ENCODE measurements around the gene MAP3K5.
"Not testable (repeated sequence)": the region's sequence is repeated elsewhere in the genome, so short reads cannot be mapped to it uniquely, and the experiment has no call there.

Gene MAP3K5

DNA sequence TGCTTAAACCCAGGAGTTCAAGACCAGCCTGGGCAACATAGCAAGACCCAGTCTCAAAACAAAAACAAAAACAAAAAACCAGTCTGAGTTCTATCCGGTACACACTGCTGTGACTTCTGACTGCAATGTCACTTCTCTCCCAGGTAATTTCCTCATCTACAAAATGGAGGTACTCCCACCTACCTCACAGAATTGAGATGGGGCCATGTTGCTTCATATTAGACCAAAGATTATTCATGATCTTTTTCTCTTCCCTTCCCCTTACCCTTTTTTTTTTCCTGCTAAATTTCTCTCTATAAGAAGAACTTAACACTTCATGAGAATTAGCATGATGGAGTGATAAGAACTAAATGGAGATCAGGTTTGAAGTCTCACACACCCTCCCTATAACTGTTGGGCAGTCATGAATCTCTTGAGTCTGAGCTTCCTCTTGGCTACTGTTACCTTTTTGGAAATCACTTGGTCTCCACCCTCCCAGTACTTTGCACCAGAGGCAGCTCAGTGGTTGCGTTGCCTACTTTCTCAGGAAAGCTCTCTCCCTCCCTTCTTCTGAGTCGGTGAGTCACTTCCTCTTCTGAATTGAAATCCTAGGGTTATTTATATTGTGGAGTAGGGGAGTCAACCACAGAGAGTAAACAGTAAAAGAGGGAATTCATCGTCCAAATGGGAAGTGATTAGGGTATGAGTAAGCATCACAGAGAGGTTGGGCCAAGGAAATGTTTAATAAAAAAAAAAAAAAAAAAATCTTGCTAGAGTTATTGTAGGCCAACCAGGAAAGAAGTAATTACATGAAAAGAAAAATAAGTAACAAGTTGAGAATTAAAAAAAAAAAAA lies 182.2 kb downstream of the MAP3K5 start:
- peak; percentile 50 for DNase-seq (ENCODE audit: low read depth)

- no peak for DNase-seq (ENCODE audit: low read depth)
Observed at GRCh38 chr6:136608991-136609390, 183.3 kb downstream of the MAP3K5 start.

DNA sequence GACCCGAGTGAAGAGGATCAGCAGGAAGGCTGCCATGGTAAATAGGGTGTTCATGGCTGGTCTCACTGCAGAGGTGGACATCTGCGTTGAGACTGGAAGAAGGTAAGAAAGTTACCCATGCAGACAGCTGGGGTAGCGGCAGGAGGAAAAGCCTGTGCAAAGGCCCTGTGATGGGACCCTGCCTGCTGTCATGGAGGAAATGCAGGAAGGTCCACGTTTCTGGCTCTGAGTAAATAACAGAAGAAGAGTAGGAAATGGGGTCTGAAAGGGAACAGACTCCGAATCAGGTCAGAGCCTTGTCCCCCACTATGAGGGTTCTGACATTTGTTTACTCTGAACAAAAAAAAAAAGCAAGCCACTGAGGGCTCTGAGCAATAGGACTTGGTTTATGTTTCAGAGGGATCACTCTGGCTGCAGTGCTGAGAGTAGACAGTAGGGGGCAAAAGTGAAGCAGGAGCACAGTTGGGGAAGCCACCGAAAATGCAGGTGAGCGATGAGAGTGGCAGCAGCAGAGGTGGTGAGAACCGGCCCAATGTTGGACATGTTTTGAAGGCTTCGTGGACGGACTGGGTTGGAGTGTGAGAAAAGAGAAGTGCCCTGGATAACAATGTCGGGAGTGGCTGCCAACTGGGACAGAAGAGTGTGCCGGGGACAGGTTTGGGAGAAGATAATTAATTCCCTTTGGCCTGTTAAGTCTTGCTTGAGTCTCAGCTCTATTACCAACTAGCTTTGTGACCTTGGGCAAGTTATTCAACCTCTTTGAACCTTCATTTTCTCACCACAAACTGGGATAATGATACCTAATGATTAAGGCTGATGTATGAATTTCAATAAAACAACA lies 184.1 kb downstream of the MAP3K5 start:
- no peak for DNase-seq (ENCODE audit: low read depth)

DNA sequence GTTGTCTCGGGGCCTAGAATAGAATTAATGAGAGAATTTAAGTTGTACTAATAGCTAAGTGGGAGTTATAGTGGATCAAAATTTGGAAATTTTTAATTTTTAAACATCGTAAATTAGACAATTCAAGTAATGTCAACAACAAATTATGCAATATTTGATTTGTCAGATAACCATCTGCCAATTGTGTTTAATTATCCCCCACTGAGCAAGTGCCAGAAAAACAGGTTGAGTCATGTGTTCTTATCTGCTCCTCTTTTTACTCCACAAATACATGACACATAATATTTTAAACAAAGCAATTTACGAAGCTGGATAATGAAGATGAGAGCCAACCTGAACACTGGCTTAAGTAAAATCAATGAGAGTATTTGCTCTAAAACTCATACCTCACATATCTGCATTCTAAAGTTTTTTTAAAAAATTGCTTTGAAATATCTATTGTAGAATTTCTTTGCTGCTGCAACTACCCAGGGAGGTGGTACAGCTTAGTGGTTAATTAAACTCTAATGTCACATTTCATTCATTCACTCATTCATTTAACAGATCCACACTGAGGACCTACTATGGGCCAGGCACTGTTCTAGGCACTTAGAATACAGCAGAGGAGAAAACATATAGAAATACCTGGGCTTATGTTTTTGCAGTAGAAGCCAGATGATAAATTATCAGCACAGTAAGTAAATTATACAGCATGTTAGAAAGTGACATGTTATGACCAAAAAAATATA lies 184.9 kb downstream of the MAP3K5 start:
- no peak for DNase-seq (ENCODE audit: low read depth)

DNA sequence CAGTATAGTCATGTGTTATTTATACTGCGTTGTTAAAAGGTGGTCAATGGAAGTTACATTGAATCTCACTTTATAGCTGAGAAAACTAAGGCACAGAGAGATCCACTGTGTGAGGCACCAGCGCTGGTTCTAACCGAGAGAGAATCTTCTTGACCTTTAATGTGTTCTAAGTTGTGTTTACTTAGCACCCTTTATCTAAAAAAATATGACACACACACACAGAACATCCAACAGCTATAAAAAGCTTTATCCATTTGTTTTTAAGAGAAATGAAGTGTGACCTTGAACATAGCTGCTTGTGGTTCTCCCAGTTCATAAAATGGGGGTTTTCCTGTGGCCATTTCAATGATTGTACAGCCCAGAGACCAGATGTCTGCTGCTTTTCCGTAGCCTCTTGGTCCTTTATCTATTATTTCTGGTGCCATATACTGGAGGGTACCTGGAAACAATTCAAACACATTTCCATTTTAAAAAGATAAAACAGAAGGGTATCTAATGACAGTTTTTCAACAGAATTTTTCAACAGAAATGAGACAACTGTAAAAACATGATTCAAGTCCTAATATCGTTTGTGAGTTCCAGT lies 187.3 kb downstream of the MAP3K5 start:
- DNase-seq (ENCODE audit: low read depth) = no peak

DNA sequence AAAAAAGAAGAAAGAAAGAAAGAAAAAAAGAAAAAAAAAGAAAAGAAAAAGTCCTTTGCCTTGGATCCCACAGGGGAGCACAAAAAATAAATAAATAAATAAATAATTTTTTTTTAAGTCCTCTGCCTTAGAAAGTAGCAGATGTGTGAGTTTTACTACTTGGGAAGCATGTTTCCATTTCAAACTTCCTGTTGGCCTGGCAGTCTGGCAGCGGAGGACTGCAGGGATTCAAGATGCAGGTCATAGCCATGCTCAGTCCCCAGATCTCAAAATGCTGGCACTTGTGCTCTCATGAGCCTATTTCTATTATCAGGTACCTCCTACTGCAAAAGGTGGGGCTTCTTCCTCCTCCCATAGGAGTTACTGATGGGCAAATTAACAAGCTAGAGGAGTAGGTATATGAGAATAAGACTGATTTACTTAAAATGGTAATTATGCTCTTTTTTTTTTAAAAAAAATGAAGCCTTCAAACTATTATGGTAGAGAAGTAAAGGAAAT lies 187.9 kb downstream of the MAP3K5 start:
- DNase-seq (ENCODE audit: low read depth) = no peak

DNA sequence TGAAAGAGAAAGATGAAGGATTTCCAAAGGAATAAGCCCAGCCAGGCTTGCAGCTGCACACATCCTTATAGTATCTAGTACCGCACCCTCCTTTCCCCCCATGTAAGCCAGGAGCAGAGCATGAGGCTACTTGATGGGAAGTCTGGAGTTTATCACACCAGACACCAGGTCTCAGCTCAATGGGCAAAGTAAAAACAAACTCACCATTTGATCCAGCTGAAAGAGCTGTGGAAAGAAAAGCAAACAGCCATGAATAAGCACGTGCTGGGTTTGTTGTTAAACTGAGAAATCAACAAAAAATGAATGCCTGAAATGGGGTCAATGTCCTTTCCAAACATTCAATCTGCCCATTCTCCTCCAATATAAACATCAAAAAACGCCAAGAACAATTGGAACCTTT lies 191.5 kb downstream of the MAP3K5 start:
- no peak for DNase-seq (ENCODE audit: low read depth)

- no peak for DNase-seq (ENCODE audit: low read depth)
Observed at GRCh38 chr6:136599329-136600011, 192.8 kb downstream of the MAP3K5 start.

DNA sequence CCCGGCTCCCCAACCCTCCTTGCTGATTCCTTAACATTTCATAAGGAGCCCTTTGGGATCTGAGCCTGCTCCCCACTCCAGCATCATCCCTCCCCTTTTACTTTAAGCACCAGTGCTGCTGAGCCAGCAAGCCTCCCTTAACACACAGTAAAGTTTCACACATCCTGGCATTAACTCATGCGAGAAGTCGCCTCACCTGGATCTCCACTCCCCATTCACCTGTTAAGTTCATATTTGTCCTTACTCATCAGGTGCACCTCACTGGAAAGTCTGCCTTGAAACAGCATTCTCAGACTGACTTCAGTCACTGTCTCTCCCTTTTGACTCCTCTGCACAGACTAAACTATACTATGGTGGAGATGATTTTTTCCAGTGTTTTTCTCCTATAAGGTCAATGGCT lies 194.2 kb downstream of the MAP3K5 start:
- no peak for DNase-seq (ENCODE audit: low read depth)

DNA sequence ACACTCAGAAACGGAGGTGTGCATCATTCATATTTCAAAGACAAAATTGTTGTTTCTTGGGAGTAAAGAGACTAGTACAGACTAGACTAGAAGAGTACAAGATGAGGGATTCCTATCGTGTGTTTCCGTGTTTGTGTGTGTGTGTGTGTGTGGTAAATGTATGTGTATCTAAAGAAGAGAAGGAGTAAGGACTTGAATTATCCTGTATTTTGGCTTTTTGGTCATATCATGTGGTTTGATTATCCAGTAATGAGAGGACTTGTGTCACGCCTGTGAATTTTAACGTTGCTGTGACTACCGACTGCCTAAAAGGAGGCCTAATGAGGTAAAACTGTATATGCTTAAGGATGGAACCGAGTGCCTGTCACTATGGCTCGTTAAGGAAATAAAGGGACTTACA lies 197.6 kb downstream of the MAP3K5 start:
- no peak for DNase-seq (ENCODE audit: low read depth)

DNA sequence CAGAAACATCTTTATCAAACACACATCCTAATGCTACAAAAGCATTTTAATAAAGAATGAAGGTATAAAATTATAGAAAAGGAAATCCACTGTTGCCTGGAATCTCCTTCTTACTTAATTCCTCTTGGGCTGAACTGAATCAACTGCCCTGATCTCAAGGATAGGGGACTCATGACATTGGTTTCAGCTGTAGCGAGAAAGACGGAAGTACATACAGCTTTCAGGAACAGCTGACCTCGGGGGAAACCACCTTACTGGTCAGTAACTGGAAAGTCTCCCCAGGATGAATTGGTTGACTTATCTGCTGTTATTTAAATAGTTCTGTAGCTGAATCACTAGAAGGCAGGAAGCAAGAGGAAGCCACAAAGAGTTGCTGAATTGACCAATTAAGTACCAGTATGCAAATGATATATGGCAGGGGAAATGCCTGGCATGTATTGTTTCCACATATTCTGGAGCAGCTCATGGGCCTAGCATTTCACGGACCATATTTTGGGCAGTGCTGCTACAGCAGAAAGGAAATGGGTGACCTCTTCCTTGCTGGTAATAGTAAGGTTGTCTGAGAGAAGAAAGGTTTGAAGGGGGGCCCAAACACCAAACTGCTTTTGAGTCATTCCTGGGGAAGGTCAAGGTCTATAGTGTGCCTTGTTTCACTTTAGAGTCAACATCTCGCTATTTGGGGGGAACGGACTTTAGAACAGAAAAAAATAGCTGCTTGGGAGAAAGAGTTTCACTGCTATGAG lies 198.4 kb downstream of the MAP3K5 start:
- peak; percentile 60 for DNase-seq (ENCODE audit: low read depth)

GRCh38 chr6:136592930-136593673 lies 199.2 kb downstream of the MAP3K5 start:
- DNase-seq (ENCODE audit: low read depth) = no peak

DNA sequence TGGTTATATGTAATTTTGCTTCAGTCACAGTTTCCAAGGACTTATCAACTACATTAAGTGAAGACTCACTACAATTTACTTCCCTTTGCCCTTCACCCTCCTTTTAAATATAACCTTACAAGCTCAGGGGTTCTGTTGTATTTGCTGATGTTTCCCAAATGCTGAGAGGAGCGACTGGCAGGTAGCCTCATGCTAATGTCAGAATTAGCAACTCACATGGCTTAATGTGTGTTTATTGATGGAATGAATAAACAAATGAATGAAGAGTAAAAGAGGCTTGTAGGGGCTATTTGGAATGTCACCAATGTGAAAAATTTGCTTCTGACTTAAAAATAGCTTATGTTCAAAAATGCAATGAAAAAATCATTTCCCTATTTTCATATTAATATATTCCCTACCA lies 200.7 kb downstream of the MAP3K5 start:
- DNase-seq (ENCODE audit: low read depth) = no peak

GRCh38 chr6:136590846-136591245 lies 201.4 kb downstream of the MAP3K5 start:
- not testable (repeated sequence) for DNase-seq (ENCODE audit: low read depth)

- DNase-seq (ENCODE audit: low read depth) = no peak
Observed at GRCh38 chr6:136587527-136587926, 204.8 kb downstream of the MAP3K5 start.

DNA sequence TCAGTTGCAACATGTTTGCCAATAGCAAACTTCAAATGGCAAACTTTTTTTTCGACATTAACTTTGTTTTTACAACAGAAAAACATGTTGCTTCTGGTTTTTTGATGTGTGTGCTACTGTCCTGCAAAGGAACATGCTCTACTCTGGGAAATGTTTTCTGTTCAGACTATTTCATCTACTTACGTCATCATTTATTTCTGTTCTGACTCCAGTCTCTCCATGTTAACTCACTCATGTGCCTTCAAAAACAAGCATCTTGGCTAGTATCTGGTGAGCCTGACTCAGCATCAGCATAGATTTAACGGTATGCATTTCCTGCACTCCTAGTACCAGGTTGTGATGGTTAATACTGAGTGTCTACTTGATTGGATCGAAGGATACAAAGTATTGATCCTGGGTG lies 206.0 kb downstream of the MAP3K5 start:
- DNase-seq (ENCODE audit: low read depth) = no peak

- not testable (repeated sequence) for DNase-seq (ENCODE audit: low read depth)
Observed at GRCh38 chr6:136585523-136585922, 206.8 kb downstream of the MAP3K5 start.

DNA sequence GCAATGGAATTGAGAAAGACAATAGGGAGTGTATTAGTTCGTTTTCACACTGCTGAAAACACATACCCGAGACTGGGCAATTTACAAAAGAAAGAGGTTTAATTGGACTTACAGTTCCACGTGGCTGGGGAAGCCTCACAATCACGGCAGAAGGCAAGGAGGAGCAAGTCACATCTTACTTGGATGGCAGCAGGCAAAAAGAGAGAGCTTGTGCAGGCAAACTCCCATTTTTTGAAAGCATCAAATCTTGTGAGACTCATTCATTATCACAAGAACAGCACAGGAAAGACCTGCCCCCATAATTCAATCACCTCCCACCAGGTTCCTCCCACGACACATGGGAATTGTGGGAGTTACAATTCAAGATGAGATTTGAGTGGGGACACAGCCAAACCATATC lies 208.0 kb downstream of the MAP3K5 start:
- not testable (repeated sequence) for DNase-seq (ENCODE audit: low read depth)

DNA sequence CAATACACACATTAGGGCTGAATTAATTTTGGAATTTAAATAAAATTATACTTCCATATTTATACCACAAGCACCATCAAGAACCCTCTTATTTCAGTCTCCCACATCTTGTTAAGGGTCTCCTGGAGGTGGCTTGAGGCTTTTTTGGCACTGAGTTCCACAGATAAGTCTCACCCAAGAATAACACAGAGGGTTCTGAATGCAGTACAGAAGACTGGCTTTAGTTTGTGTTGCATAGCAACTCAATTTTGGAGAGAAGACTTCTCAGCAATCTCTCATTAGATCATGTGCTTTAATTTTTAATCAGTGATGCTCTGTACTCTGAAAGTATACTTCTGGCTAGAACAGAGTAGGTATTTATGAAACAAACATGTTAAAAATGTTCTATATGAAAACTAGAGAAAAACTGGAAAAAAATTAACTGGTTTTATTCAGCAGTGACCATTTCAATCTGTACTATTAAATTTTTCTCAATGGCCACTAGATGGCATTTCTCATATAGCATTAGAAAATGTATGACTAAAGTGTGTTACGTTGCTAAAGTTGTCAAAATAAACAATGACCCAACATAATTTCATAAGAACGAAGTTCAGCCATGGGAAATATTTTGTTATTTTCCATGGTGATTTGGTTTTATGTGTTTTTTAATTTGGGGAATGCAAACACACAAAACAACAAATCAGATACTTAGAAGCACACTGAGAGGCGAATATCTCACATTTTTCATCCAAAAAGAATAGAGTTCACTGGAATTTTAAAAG lies 209.4 kb downstream of the MAP3K5 start:
- peak; percentile 17 for DNase-seq (ENCODE audit: low read depth)

All from CMK (cell line).